GM20000 (cell line): ENCODE data around the gene PAQR6.

ENCODE experiments used
- DNase-seq: peaks from one replicate; pipeline ENCODE4 v3.0.0; 2012; ENCODE audit warnings: low spot score
- CTCF ChIP-seq: IDR thresholded peaks from 2 replicates; pipeline ENCODE4 v1.5.1; 2012; ENCODE audit warnings: mild to moderate bottlenecking, control low read depth; ENCODE audit errors: extremely low read depth, missing control alignments

PAQR6 gene

DNA sequence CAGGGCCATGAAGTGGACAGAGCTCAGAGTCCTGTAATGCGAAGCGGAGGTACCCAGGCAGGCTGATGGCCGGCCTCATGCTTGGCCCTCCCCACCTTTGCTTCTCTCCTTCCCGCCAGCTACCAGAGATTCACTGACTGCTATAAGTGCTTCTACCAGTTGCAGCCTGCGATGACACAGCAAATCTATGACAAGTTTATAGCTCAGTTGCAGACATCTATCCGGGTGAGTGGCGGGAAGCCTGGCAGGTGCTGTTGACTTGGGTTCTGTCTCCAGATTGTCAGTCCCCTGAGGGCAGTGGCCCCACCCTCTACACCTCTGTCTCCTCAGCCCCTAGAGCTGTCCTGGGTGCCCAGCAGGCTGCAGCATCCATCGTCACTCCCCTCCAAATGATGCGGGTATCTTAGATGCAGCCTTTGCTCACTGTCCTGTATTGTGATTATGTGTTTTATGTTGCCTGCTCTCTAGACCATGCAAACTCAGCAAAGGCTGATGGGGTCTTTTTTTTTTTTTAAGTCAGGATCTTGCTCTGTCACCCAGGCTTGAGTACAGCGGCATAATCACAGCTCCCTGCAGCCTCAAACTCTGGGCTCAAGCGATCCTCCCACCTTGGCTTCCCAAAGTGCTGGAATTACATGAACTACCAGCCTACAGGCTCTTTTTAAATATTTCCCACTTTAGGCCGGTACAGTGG is 15.5 kb downstream of the PAQR6 start:
- TF ChIP-seq CTCF = no peak
- no peak for DNase-seq

GRCh38 chr1:156230473-156230837 is 17.4 kb downstream of the PAQR6 start:
- DNase-seq = no peak
- TF ChIP-seq CTCF = no peak

- no peak for DNase-seq
- no peak for TF ChIP-seq CTCF
Observed at GRCh38 chr1:156229809-156230472, 17.9 kb downstream of the PAQR6 start.

DNA sequence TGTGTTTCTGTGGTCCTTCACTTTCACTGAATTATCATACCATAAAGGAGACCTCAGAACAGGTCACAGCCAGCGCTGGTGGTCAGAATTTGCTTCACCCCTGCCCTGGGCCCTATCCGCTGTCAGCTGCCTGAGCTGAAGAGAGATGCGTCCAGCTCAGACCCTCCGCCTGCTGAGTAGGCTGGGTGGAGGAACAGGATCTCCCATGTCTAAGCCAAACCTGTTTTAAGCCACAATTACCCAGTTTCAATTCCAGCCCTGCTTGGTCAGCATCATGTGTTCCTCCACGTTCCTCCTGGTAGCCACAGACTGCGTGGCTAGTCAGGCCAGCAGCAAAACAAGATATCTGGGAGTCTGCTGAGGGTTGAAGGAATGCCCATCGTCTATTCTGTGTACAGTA is 19.4 kb downstream of the PAQR6 start:
- TF ChIP-seq CTCF = no peak
- DNase-seq = no peak

GRCh38 chr1:156226782-156227181 is 21.1 kb downstream of the PAQR6 start:
- no peak for DNase-seq
- TF ChIP-seq CTCF = no peak

DNA sequence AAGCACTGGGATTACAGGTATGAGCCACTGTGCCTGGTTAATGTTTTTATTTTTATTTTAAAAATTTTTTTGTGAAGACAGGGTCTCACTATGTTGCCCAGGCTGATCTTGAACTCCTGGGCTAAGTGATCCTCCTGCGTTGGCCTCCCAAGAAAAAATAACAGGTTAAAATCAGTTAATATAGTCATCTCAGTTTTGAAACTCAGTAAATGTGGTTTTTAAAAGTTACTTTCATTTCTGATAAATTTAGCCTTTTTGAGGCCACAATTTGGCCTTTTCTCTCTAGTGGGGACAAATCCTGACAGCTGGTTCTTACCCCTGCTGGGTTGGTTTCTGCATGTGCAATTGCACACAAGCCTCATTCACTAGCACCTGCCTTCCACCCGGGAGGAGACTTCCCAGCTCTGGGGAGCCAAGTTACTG is 21.7 kb downstream of the PAQR6 start:
- no peak for TF ChIP-seq CTCF
- DNase-seq = peak; percentile 76

- DNase-seq = no peak
- no peak for TF ChIP-seq CTCF
Observed at GRCh38 chr1:156225677-156226014, 22.2 kb downstream of the PAQR6 start.
